H1 (cell line): Measurements from ENCODE around the gene CDHR2. TPM values are rescaled to one million over a fixed set of nuclear protein-coding genes. Genes with fewer than 3 reads are reported as not detected.

Source experiments
- CTCF ChIA-PET: fragments of 300-600 bp; sonication (Branson Sonifier 250); formaldehyde crosslinking; loops from one replicate; lab custom pipeline; 2021; ENCODE audit not compliant: partially characterized antibody; lab: Charles Lee
- POLR2A ChIA-PET: fragments of 300-600 bp; sonication (Branson Sonifier 250); formaldehyde crosslinking; loops from one replicate; lab custom pipeline; 2021; ENCODE audit warnings: inconsistent platforms; ENCODE audit not compliant: partially characterized antibody; lab: Charles Lee
- DNase-seq, 2 experiments: peaks; one replicate each; pipeline versions ENCODE4 v3.0.0 to v3.0.0-alpha.2; 2010 to 2022; ENCODE audit warnings: low spot score in 2 of 2, low read depth in 1 of 2, mixed read lengths in 1 of 2
- FAIRE-seq: peaks from 2 replicates; lab custom pipeline; 2011; peaks lifted over from hg19 to GRCh38; lab: Jason Lieb, UNC
- H2AFZ ChIP-seq: 2 replicates; pipeline ENCODE4 v1.8.1; 2012; ENCODE audit warnings: low read length, inconsistent platforms
- H2AK5ac ChIP-seq: 2 replicates; pipeline ENCODE4 v1.6.1; 2013; ENCODE audit warnings: low read depth, low read length
- H2BK120ac ChIP-seq: replicated peaks from 2 replicates; pipeline ENCODE3; 2013; ENCODE audit warnings: low read depth, low read length, inconsistent platforms
- H2BK12ac ChIP-seq: 2 replicates; pipeline ENCODE4 v1.6.1; 2013; ENCODE audit warnings: low read depth, low read length
- H2BK15ac ChIP-seq: 2 replicates; pipeline ENCODE4 v1.6.1; 2013; ENCODE audit warnings: low read length
- H2BK20ac ChIP-seq: 2 replicates; pipeline ENCODE4 v1.6.1; 2013; ENCODE audit warnings: low read length
- H2BK5ac ChIP-seq: 2 replicates; pipeline ENCODE4 v1.6.1; 2013; ENCODE audit warnings: low read depth, low read length
- H3K14ac ChIP-seq: 2 replicates; pipeline ENCODE4 v1.6.1; 2013; ENCODE audit warnings: inconsistent platforms; ENCODE audit not compliant: insufficient read length
- H3K18ac ChIP-seq: 2 replicates; pipeline ENCODE4 v1.6.1; 2013; ENCODE audit warnings: low read length; ENCODE audit errors: extremely low read depth
- H3K23ac ChIP-seq: 2 replicates; pipeline ENCODE4 v1.6.1; 2013; ENCODE audit warnings: inconsistent platforms; ENCODE audit not compliant: insufficient read length
- H3K23me2 ChIP-seq: 2 replicates; pipeline ENCODE4 v1.6.1; 2013; ENCODE audit warnings: low read depth, low read length
- H3K27ac ChIP-seq: 2 replicates; pipeline ENCODE4 v1.6.1; 2011; ENCODE audit warnings: low read depth, low read length, inconsistent platforms
- H3K27me3 ChIP-seq, 4 experiments: replicated peaks in 1 of 4; 1 replicate in 1 of 4; 2 replicates in 3 of 4; pipeline versions ENCODE4 v1.6.1 to v1.8.1; 2011 to 2013; ENCODE audit warnings: low read length in 3 of 4, mild to moderate bottlenecking in 3 of 4, inconsistent platforms in 2 of 4, mixed read lengths in 2 of 4, moderate library complexity in 1 of 4; ENCODE audit not compliant: control insufficient read depth in 3 of 4, insufficient read depth in 3 of 4; ENCODE audit errors: extremely low read depth in 1 of 4
- H3K36me3 ChIP-seq, 4 experiments: 2 replicates each; pipeline versions ENCODE4 v1.6.1 to v1.8.1; 2011 to 2013; ENCODE audit warnings: mild to moderate bottlenecking in 4 of 4, low read length in 3 of 4, moderate library complexity in 2 of 4, control low read depth in 1 of 4, inconsistent platforms in 1 of 4; ENCODE audit not compliant: insufficient read depth in 4 of 4, control insufficient read depth in 2 of 4
- H3K4ac ChIP-seq: replicated peaks from 2 replicates; pipeline ENCODE3; 2013; ENCODE audit warnings: low read length, low read depth, mixed read lengths, inconsistent platforms; ENCODE audit not compliant: insufficient read length
- H3K4me1 ChIP-seq, 4 experiments: replicated peaks in 1 of 4; 1 replicate in 1 of 4; 2 replicates in 3 of 4; pipeline versions ENCODE4 v1.6.1 to v1.8.1; 2011 to 2013; ENCODE audit warnings: low read length in 3 of 4, inconsistent platforms in 2 of 4, mixed read lengths in 1 of 4; ENCODE audit not compliant: insufficient read depth in 4 of 4, control insufficient read depth in 3 of 4
- H3K4me2 ChIP-seq, 2 experiments: 2 replicates each; pipeline versions ENCODE4 v1.6.1 to v1.8.1; 2011 to 2013; ENCODE audit warnings: low read depth in 2 of 2, low read length in 2 of 2, control low read depth in 1 of 2, inconsistent platforms in 1 of 2, mild to moderate bottlenecking in 1 of 2; ENCODE audit not compliant: insufficient read depth in 1 of 2
- H3K4me3 ChIP-seq, 4 experiments: fragments of 200-600, 300-600 bp in 1 of 4; sonication (generic), shearing (Covaris generic), sonication (Bioruptor Twin) in 1 of 4; 2 replicates each; pipeline versions ENCODE4 v1.5.1 to v1.8.1; 2011 to 2016; ENCODE audit warnings: low read length in 4 of 4, low read depth in 3 of 4, control low read depth in 2 of 4, inconsistent platforms in 2 of 4, mild to moderate bottlenecking in 2 of 4, mixed read lengths in 1 of 4, moderate library complexity in 1 of 4; ENCODE audit not compliant: insufficient read depth in 2 of 4; ENCODE audit errors: extremely low read depth in 1 of 4
- H3K56ac ChIP-seq: replicated peaks from 2 replicates; pipeline ENCODE3; 2013; ENCODE audit warnings: low read depth, mild to moderate bottlenecking, mixed read lengths, low read length, inconsistent platforms; ENCODE audit not compliant: insufficient read length
- H3K79me1 ChIP-seq: 2 replicates; pipeline ENCODE4 v1.6.1; 2013; ENCODE audit warnings: low read depth, low read length, control low read depth
- H3K79me2 ChIP-seq, 2 experiments: 2 replicates each; pipeline versions ENCODE4 v1.6.1 to v1.8.1; 2012 to 2013; ENCODE audit warnings: low read length in 2 of 2, mild to moderate bottlenecking in 2 of 2, inconsistent platforms in 1 of 2; ENCODE audit not compliant: insufficient read depth in 2 of 2, control insufficient read depth in 1 of 2
- H3K9ac ChIP-seq, 4 experiments: replicated peaks in 1 of 4; 1 replicate in 1 of 4; 2 replicates in 3 of 4; pipeline versions ENCODE4 v1.6.1 to v1.8.1; 2011 to 2013; ENCODE audit warnings: low read depth in 3 of 4, low read length in 3 of 4, control low read depth in 2 of 4, mild to moderate bottlenecking in 2 of 4, moderate library complexity in 2 of 4, inconsistent platforms in 1 of 4; ENCODE audit errors: extremely low read depth in 1 of 4
- H3K9me3 ChIP-seq, 2 experiments: 2 replicates each; pipeline versions ENCODE4 v1.6.1 to v1.8.1; 2012 to 2013; ENCODE audit warnings: mild to moderate bottlenecking in 2 of 2, moderate library complexity in 2 of 2, control low read depth in 1 of 2, inconsistent platforms in 1 of 2, low read depth in 1 of 2, low read length in 1 of 2, mixed read lengths in 1 of 2; ENCODE audit not compliant: insufficient read depth in 2 of 2
- H4K20me1 ChIP-seq, 2 experiments: replicated peaks in 1 of 2; 2 replicates each; pipeline versions ENCODE3 to v1.8.1; 2011 to 2013; ENCODE audit warnings: inconsistent platforms in 2 of 2, low read length in 2 of 2, mild to moderate bottlenecking in 1 of 2; ENCODE audit not compliant: insufficient read depth in 2 of 2, control insufficient read depth in 1 of 2
- H4K5ac ChIP-seq: 2 replicates; pipeline ENCODE4 v1.6.1; 2013; ENCODE audit warnings: low read length, low read depth, mixed read lengths, inconsistent platforms; ENCODE audit not compliant: insufficient read length
- H4K8ac ChIP-seq: 2 replicates; pipeline ENCODE4 v1.8.0; 2013; ENCODE audit warnings: mild to moderate bottlenecking, moderate library complexity, low read length, inconsistent platforms; ENCODE audit not compliant: insufficient read depth; ENCODE audit errors: extremely low read depth
- H4K91ac ChIP-seq: replicated peaks from 2 replicates; pipeline ENCODE3; 2013; ENCODE audit warnings: low read length, mixed read lengths, inconsistent platforms; ENCODE audit not compliant: insufficient read length
- EGR1 ChIP-seq: IDR thresholded peaks from 2 replicates; pipeline ENCODE4 v1.6.1; 2011; ENCODE audit warnings: low read depth, low read length, borderline replicate concordance
- EZH2 ChIP-seq: fragments of 200-600 bp; sonication (generic); IDR thresholded peaks from 2 replicates; pipeline ENCODE4 v1.7.1; 2012; ENCODE audit warnings: low read depth, mild to moderate bottlenecking, moderate library complexity, low read length, inconsistent platforms; ENCODE audit not compliant: severe bottlenecking
- GTF2F1 ChIP-seq: IDR thresholded peaks from 2 replicates; pipeline ENCODE4 v1.6.1; 2012; ENCODE audit warnings: low read depth, low read length, improper control_type of control experiment, borderline replicate concordance
- KDM1A ChIP-seq: fragments of 200-600, 300-600 bp; sonication (generic); IDR thresholded peaks from 2 replicates; pipeline ENCODE4 v1.7.1; 2016; ENCODE audit warnings: mild to moderate bottlenecking, low read length, borderline replicate concordance
- NRF1 ChIP-seq: IDR thresholded peaks from 2 replicates; pipeline ENCODE4 v1.6.1; 2011; ENCODE audit warnings: mild to moderate bottlenecking, low read depth, low read length, improper control_type of control experiment
- RBBP5 ChIP-seq: IDR thresholded peaks from 2 replicates; pipeline ENCODE4 v1.7.1; 2012; ENCODE audit warnings: low read depth, mild to moderate bottlenecking, inconsistent platforms, low read length, moderate library complexity, borderline replicate concordance
- SAP30 ChIP-seq: fragments of 300-600 bp; sonication (generic); IDR thresholded peaks from 2 replicates; pipeline ENCODE4 v1.7.1; 2012; ENCODE audit warnings: low read length, moderate library complexity, mild to moderate bottlenecking, inconsistent platforms; ENCODE audit not compliant: insufficient read depth, insufficient replicate concordance
- SIRT6 ChIP-seq: IDR thresholded peaks from one replicate; pipeline ENCODE4 v1.7.1; 2012; ENCODE audit warnings: low read length, inconsistent platforms
- SIX5 ChIP-seq: IDR thresholded peaks from 2 replicates; pipeline ENCODE4 v1.6.1; 2011; ENCODE audit warnings: mild to moderate bottlenecking, low read depth, low read length
- SUZ12 ChIP-seq: fragments of 200-600 bp; sonication (generic); IDR thresholded peaks from 2 replicates; pipeline ENCODE4 v1.6.1; 2012; ENCODE audit warnings: mild to moderate bottlenecking, inconsistent platforms, low read length, moderate library complexity, mixed read lengths
- WGBS, 2 experiments: shearing (Covaris generic) in 1 of 2; methylation state at CpG; one replicate each; pipeline versions ENCODE4 v1.1.6 to v1.1.7; 2013 to 2015; ENCODE audit warnings: low lambda C conversion rate in 2 of 2, mixed read lengths in 2 of 2, inconsistent platforms in 1 of 2, low coverage in 1 of 2, missing lambda C conversion rate in 1 of 2; ENCODE audit not compliant: insufficient replicate concordance in 2 of 2, insufficient coverage in 1 of 2, insufficient read length in 1 of 2; ENCODE audit errors: extremely low coverage in 1 of 2, missing lambda C conversion rate in 1 of 2; 5-methylcytosine and 5-hydroxymethylcytosine counted together
- polyA plus RNA-seq, 7 experiments: library from polyadenylated mRNA; depleted of rRNA in 3 of 7; stranded (reverse) in 5 of 7; unstranded in 2 of 7; fragments of >200 nt in 5 of 7; fragments of 200-250 nt in 2 of 7; gene quantifications; 1 replicate in 5 of 7; 2 replicates in 1 of 7; 4 replicates in 1 of 7; pipeline versions ENCODE4 v1.2.1 to v1.2.3, GENCODE V29; 2011 to 2013; ENCODE audit warnings: missing spikeins in 2 of 7, mixed read lengths in 2 of 7
- total RNA-seq: library from RNA; stranded (reverse); fragmentation: NEBNext Ultra II Directional; extraction: Animal tissue kit (Norgen Biotek cat#: 25700); gene quantifications from 2 replicates; pipeline ENCODE4 v1.2.1, GENCODE V29; 2021
- TF ChIP-seq, protein P1 (sequence below): IDR thresholded peaks from 2 replicates; pipeline ENCODE4 v1.6.1; 2012; ENCODE audit warnings: inconsistent platforms
- TF ChIP-seq, protein P2 (sequence below): IDR thresholded peaks from 2 replicates; pipeline ENCODE4 v1.6.1; 2011; ENCODE audit warnings: low read depth, mild to moderate bottlenecking, low read length; ENCODE audit not compliant: insufficient read depth

Gene CDHR2
- total and polyA plus RNA-seq, 2 of the 8 experiments (the other 6 are each of a cell fraction or from before 2014, with no cell fraction given): 0.02 to 0.43 TPM

DNA sequence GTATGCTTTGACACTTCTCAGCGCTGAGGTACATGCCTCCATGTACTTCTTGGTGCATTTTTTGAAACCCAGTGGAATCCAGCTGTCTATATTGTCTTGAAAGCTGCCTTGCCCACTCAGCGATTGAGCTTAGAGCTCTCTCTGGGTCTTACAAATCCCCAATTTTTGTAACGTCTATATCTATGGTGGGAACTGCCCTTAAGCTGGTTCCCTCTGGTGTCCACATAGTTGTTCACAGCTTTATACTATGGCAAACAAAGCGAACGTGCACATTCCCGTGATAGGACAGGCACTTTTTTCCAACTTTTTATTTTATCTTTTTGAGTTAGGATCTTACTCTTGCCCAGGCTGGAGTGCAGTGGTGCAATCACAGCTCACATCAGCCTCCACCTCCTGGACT is 20.9 kb downstream of the CDHR2 start:
- no peak for DNase-seq
- no peak for FAIRE-seq
- Histone ChIP-seq H3K23me2 (no peaks in the 10 kb centered on the region), H2BK120ac (no peak overlapping the region), H3K4me1 (peaks cover 0 to 2% (median 0%) of the 10 kb centered on the region in 4 experiments; a peak in 1 of 7 replicates), H3K4me3 (no peak overlapping the region), H2BK12ac (no peak overlapping the region), H2BK20ac (no peak overlapping the region), H2BK15ac (no peak overlapping the region), H3K56ac (no peak overlapping the region), H4K91ac (no peak overlapping the region), H3K36me3 (no peaks in the 10 kb centered on the region), H3K4ac (no peak overlapping the region), H3K79me1 (no peaks in the 10 kb centered on the region), H3K27me3 (peaks cover 0 to 2% (median 0%) of the 10 kb centered on the region in 4 experiments; a peak in 1 of 7 replicates), H3K4me2 (no peak overlapping the region), H2AK5ac (no peak overlapping the region), H4K5ac (no peak overlapping the region), H2AFZ (no peak overlapping the region), H3K9me3 (peaks cover 0 to 4% of the 10 kb centered on the region in 2 experiments; a peak in 1 of 4 replicates), H3K79me2 (no peaks in the 10 kb centered on the region), H3K9ac (no peak overlapping the region), H3K27ac (no peak overlapping the region), H4K20me1 (no peaks in the 10 kb centered on the region), H2BK5ac (no peak overlapping the region), H3K18ac (no peak overlapping the region), H3K23ac (no peak overlapping the region), H4K8ac (no peak overlapping the region), H3K14ac (no peak overlapping the region)
- 98% methylated on average over 6 of the region's 6 CpGs; no CpG with 5 or more reads in 1 of the 2 experiments for WGBS, 2 experiments
- CTCF ChIA-PET: interaction anchor here (0.7 to 1.2 kb wide), 5 partner anchors 9 to 373 kb away, joined by 3 to 4 read pairs (median 3); no protein-coding TSS in a partner anchor
- POLR2A ChIA-PET: no interaction called here
- no peak for TF ChIP-seq EGR1
- no peak for TF ChIP-seq SUZ12
- no peak for TF ChIP-seq SIRT6
- no peak for TF ChIP-seq KDM1A
- TF ChIP-seq SIX5: no peak
- TF ChIP-seq, protein P1, sequence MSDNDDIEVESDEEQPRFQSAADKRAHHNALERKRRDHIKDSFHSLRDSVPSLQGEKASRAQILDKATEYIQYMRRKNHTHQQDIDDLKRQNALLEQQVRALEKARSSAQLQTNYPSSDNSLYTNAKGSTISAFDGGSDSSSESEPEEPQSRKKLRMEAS: no peak
- no peak for TF ChIP-seq RBBP5
- TF ChIP-seq EZH2: no peak
- TF ChIP-seq, protein P2, sequence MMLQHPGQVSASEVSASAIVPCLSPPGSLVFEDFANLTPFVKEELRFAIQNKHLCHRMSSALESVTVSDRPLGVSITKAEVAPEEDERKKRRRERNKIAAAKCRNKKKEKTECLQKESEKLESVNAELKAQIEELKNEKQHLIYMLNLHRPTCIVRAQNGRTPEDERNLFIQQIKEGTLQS: no peak
- no peak for TF ChIP-seq NRF1
- TF ChIP-seq GTF2F1: no peak
- no peak for TF ChIP-seq SAP30
